ENCODE measurements around the gene LY86. TPM values are rescaled to one million over a fixed set of nuclear protein-coding genes. Genes with fewer than 3 reads are reported as not detected.

LY86 gene
- total RNA-seq, 1 donor from 2014 or later: 1.2 TPM

DNA sequence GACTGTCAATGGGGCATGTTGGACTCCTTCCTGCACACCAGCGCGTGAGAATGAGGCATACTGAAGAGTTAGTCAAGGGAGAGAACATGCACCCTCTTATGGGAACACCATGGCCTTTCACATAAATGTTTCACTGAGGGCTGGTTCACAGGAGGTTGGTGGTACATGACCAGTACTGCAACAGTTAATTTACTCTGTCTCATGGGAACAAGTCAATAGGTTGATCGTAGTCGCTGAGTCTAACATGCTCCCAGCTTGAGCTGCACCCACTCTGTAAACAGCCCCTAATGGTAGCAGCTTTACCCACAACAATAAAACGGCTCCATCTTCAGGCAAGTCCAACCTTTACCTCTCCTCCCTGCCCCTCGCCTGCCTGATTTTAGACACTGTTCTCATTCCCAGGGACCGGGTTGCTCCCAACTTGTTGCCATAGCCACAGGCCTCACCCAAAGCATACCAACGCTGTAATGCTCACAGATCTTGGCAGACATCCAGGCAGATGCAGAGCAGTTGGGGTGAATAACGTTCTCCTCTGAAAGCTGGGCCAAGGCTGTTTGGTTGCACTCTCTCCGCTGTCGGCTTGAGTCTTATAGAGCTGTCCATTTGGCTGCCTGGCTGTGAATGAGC lies 111.3 kb downstream of the LY86 start:
- intact Hi-C loops (cut with micrococcal nuclease): no loop called here
- Histone ChIP-seq H3K27ac (replicated peaks) (peak overlapping the region; percentile 71), H3K36me3 (no peaks in the 10 kb centered on the region), H3K27me3 (ENCODE audit: low read depth) (no peaks in the 10 kb centered on the region), H3K9me3 (replicated peaks) (no peaks in the 10 kb centered on the region), H3K4me1 (peaks cover 56% of the 10 kb centered on the region), H3K4me3 (no peak overlapping the region)
- DNase-seq: peak; percentile 63
- TF ChIP-seq, protein P1, sequence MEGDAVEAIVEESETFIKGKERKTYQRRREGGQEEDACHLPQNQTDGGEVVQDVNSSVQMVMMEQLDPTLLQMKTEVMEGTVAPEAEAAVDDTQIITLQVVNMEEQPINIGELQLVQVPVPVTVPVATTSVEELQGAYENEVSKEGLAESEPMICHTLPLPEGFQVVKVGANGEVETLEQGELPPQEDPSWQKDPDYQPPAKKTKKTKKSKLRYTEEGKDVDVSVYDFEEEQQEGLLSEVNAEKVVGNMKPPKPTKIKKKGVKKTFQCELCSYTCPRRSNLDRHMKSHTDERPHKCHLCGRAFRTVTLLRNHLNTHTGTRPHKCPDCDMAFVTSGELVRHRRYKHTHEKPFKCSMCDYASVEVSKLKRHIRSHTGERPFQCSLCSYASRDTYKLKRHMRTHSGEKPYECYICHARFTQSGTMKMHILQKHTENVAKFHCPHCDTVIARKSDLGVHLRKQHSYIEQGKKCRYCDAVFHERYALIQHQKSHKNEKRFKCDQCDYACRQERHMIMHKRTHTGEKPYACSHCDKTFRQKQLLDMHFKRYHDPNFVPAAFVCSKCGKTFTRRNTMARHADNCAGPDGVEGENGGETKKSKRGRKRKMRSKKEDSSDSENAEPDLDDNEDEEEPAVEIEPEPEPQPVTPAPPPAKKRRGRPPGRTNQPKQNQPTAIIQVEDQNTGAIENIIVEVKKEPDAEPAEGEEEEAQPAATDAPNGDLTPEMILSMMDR (IDR thresholded peaks at IDR 0.05; ENCODE audit: borderline replicate concordance): no peak

DNA sequence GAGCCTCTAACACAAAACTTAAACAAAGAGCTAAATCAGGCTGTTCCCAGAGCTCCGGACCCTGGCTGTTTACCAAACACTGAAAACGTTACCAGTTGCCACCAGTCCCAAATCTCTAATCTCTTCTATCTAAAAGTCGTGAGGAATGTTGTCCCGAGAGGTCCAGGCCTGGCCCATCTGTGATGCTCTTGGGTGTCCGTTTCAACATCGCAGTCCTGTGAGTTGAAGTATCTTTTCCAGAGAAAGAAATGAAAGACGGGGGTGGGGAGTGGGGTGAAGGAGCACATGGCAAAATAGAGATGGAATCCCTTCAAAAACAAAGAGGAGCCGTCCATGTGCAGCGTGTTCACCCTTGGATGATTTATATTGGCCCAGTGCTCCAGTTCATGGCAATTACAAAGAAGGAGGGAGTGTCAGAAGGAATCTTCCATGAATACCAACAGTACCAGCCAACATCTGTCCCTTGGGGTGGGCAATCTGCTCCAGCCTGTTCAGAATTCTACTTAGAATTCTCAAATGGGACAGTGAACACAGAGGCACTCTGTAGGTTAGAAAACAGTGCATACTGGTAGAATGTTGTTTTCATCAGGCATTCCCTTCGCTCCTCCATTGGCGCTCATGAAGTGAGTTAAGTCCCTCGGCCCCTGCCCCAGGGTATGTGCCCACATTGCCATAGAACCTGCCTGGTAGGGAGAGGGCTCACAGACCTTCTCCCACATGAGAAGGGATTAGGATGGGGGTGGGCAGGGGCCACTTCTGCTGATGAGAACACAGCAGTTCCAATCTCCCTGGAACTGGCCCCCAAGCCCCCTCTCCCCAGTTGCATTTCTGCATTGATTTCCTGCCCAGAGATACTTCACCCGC lies 112.1 kb downstream of the LY86 start:
- TF ChIP-seq, protein P1 (IDR thresholded peaks at IDR 0.05; ENCODE audit: borderline replicate concordance): no peak
- Histone ChIP-seq H3K27me3 (ENCODE audit: low read depth) (no peaks in the 10 kb centered on the region), H3K4me3 (no peak overlapping the region), H3K9me3 (replicated peaks) (no peaks in the 10 kb centered on the region), H3K4me1 (peaks cover 49% of the 10 kb centered on the region), H3K36me3 (no peaks in the 10 kb centered on the region), H3K27ac (replicated peaks) (peak overlapping the region; percentile 71)
- DNase-seq: no peak
- intact Hi-C loops (cut with micrococcal nuclease): no loop called here

DNA sequence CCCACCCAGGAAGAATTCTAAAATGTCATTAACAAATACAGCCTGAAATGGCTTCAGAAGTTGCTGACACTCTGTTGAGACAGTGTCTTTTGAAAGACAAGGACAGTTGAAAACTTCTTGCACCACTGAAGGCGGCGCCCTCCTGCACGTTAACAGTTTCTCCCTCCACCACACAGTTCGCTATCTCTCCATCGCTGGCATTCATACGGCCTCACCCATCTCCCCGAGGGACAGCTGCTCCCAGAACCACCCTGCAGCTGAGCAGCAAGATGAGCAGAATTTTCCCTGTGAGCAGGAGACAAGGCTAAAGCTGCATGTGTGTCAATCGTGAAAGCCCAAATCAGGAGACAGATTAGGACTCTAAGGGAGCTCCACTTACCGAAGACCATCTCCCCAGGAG lies 113.3 kb downstream of the LY86 start:
- no peak for DNase-seq
- H3K4me3 ChIP-seq: no peak overlapping the region

DNA sequence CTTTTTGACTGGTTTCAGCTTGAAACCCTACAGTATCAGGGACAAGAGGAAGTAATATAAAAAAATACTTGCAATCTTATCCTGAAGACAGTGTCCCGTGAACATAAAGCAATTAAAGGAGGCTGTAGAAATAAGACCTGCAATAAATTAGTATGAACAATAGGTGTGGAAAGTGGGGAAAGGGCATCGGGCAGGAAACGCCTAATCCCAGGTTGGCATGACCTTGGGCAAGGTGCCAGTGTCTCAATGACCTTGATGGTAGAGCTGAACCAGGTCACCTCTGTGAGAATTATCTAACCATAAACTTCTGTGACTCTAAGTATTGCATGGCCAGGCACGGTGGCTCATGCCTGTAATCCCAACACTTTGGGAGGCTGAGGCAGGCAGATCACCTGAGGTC lies 115.2 kb downstream of the LY86 start:
- H3K36me3 ChIP-seq: no peaks in the 10 kb centered on the region
- no peak for DNase-seq
- peaks cover 31% of the 10 kb centered on the region for H3K4me1 ChIP-seq
- no peaks in the 10 kb centered on the region for H3K27me3 ChIP-seq (ENCODE audit: low read depth)
- no peaks in the 10 kb centered on the region for H3K9me3 ChIP-seq (replicated peaks)
- H3K4me3 ChIP-seq: no peak overlapping the region
- H3K27ac ChIP-seq (replicated peaks): peak overlapping the region; percentile 16
- TF ChIP-seq, protein P1 (IDR thresholded peaks at IDR 0.05; ENCODE audit: borderline replicate concordance): no peak
- intact Hi-C loops (cut with micrococcal nuclease): no loop called here

More for the DNA sequence above, 113.3 kb downstream of the LY86 start:
- no peak overlapping the region for H3K27ac ChIP-seq (replicated peaks)
- TF ChIP-seq, protein P1 (IDR thresholded peaks at IDR 0.05; ENCODE audit: borderline replicate concordance): no peak
- no peaks in the 10 kb centered on the region for H3K9me3 ChIP-seq (replicated peaks)
- H3K36me3 ChIP-seq: no peaks in the 10 kb centered on the region
- intact Hi-C loops (cut with micrococcal nuclease): no loop called here
- no peaks in the 10 kb centered on the region for H3K27me3 ChIP-seq (ENCODE audit: low read depth)
- peaks cover 36% of the 10 kb centered on the region for H3K4me1 ChIP-seq

Data from left ventricle myocardium inferior (tissue), 1 donor.